Right lobe of liver (tissue), 6 donors: Measurements from ENCODE around the gene LAPTM5. TPM values are rescaled to one million over a fixed set of nuclear protein-coding genes. Genes with fewer than 3 reads are reported as not detected.

Experiments
- ATAC-seq, 4 donors: fragments of 200-7000 bp; cut with Tn5 transposase; one replicate each; pipeline ENCODE4 v1.9.1; 2020; ENCODE audit warnings: mild to moderate bottlenecking in 4 of 4, moderate library complexity in 4 of 4
- DNase-seq, 3 donors: peaks; one replicate each; pipeline ENCODE4 v3.0.0-alpha.2; 2020
- H3K27ac ChIP-seq, 3 donors: fragments of 200-600 bp; one replicate each; pipeline ENCODE4 v1.8.0; 2022
- H3K27me3 ChIP-seq, 2 donors: fragments of 200-600 bp; one replicate each; pipeline ENCODE4 v1.8.0; 2022
- H3K36me3 ChIP-seq, 4 donors: fragments of 200-600 bp; sonication (generic) in 1 of 4; one replicate each; pipeline versions ENCODE4 v1.5.1 to v1.8.0; 2017 to 2022; ENCODE audit warnings: control low read depth in 1 of 4
- H3K4me1 ChIP-seq, 4 donors: fragments of 200-600 bp; sonication (generic) in 1 of 4; one replicate each; pipeline versions ENCODE4 v1.5.1 to v1.8.0; 2017 to 2022; ENCODE audit warnings: control low read depth in 1 of 4
- H3K4me3 ChIP-seq, 3 donors: fragments of 200-600 bp; one replicate each; pipeline ENCODE4 v1.8.0; 2022
- H3K9me3 ChIP-seq, 4 donors: fragments of 200-600 bp; sonication (generic) in 1 of 4; one replicate each; pipeline versions ENCODE4 v1.5.1 to v1.8.0; 2017 to 2022; ENCODE audit warnings: control low read depth in 1 of 4
- CTCF ChIP-seq, 4 donors: fragments of 200-600 bp in 3 of 4; fragments of 450-650 bp in 1 of 4; IDR thresholded peaks; one replicate each; pipeline versions ENCODE4 v1.5.1 to v1.8.0; 2016 to 2022; ENCODE audit warnings: antibody characterized with exemption in 4 of 4, mild to moderate bottlenecking in 2 of 4
- POLR2A ChIP-seq: fragments of 450-650 bp; IDR thresholded peaks from one replicate; pipeline ENCODE4 v1.6.1; 2017; ENCODE audit warnings: antibody characterized with exemption, mild to moderate bottlenecking
- WGBS: methylation state at CpG from one replicate; pipeline ENCODE4 v1.1.6; 2018; ENCODE audit warnings: low coverage, low lambda C conversion rate; ENCODE audit not compliant: insufficient coverage; ENCODE audit errors: missing lambda C conversion rate; 5-methylcytosine and 5-hydroxymethylcytosine counted together
- intact Hi-C, 2 donors: fragments of 100-400 bp; cut with DNase I; formaldehyde crosslinking; loops; one replicate each; pipeline versions ENCODE4 v1.11.2 to v1.14.1; 2022
- total RNA-seq, 6 experiments: library from RNA; depleted of rRNA in 2 of 6; stranded (reverse); fragments of >200 nt in 2 of 6; fragmentation: NEBNext Ultra II Directional in 3 of 6; extraction: Animal tissue kit (Norgen Biotek cat#: 25700) in 3 of 6; gene quantifications; one replicate each; pipeline versions ENCODE4 v1.1.0 to v1.2.4, GENCODE V29; 2016 to 2023
- donor health status: DM: no; HTN: yes; CAD: no.
- donor health status: DM: no; HTN: no; CAD: no.
- donor health status: DM: no; HTN: no; CAD: no.
- donor health status: DM: no; HTN: yes; CAD: no.
- donor health status: DM: no; HTN: yes; CAD: no.

LAPTM5 gene
- total RNA-seq, 6 experiments from 2014 or later, result 21.2 to 81.0 (median 29.8) TPM

- intact Hi-C loops, result no loop called here
- H3K9me3 ChIP-seq, result no peaks in the 10 kb centered on the region
- TF ChIP-seq CTCF (IDR thresholded peaks at IDR 0.05) (no peak), POLR2A (no peak)
- H3K4me3 ChIP-seq, result no peak overlapping the region
- H3K27ac ChIP-seq, result peak overlapping the region in 1 of 3 donors; percentile 20
- H3K36me3 ChIP-seq, result no peaks in the 10 kb centered on the region
- peaks cover 0 to 6% (median 0%) of the 10 kb centered on the region in 4 donors for H3K4me1 ChIP-seq
- ATAC-seq, result peak; percentile 34 to 57 (median 38)
- peak in 2 of 3 donors; percentile 46 to 58 for DNase-seq
- H3K27me3 ChIP-seq, result no peaks in the 10 kb centered on the region
- WGBS, result 62% methylated on average over 8 of the region's 9 CpGs
Measured at GRCh38 chr1:30798389-30799232, 41.0 kb upstream of the LAPTM5 start.

GRCh38 chr1:30795026-30795425 lies 37.5 kb upstream of the LAPTM5 start:
- Histone ChIP-seq H3K4me3 (no peak overlapping the region), H3K36me3 (no peaks in the 10 kb centered on the region), H3K27me3 (no peaks in the 10 kb centered on the region), H3K27ac (no peak overlapping the region), H3K4me1 (peaks cover 0 to 6% (median 0%) of the 10 kb centered on the region in 4 donors), H3K9me3 (no peaks in the 10 kb centered on the region)
- intact Hi-C loops, result no loop called here
- ATAC-seq (no peak), DNase-seq (peak in 1 of 3 donors; percentile 21)
- 55% methylated on average over 5 of the region's 5 CpGs for WGBS
- TF ChIP-seq CTCF (IDR thresholded peaks at IDR 0.05) (no peak), POLR2A (no peak)

GRCh38 chr1:30794260-30794659 lies 36.7 kb upstream of the LAPTM5 start:
- intact Hi-C loops, result no loop called here
- no peak for ATAC-seq
- TF ChIP-seq POLR2A, result no peak
- no peak for TF ChIP-seq CTCF (IDR thresholded peaks at IDR 0.05)
- Histone ChIP-seq H3K4me1 (peaks cover 0 to 6% (median 0%) of the 10 kb centered on the region in 4 donors), H3K9me3 (no peaks in the 10 kb centered on the region), H3K4me3 (no peak overlapping the region), H3K27me3 (no peaks in the 10 kb centered on the region), H3K27ac (no peak overlapping the region), H3K36me3 (no peaks in the 10 kb centered on the region)
- 94% methylated on average over 4 of the region's 4 CpGs for WGBS
- no peak for DNase-seq

- no peak overlapping the region for H3K4me3 ChIP-seq
- H3K27ac ChIP-seq, result no peak overlapping the region
- intact Hi-C loops, result no loop called here
- H3K9me3 ChIP-seq, result no peaks in the 10 kb centered on the region
- WGBS, result 57% methylated on average over 3 of the region's 16 CpGs
- no peak for TF ChIP-seq CTCF (IDR thresholded peaks at IDR 0.05)
- TF ChIP-seq POLR2A, result no peak
- H3K4me1 ChIP-seq, result peaks cover 0 to 6% (median 0%) of the 10 kb centered on the region in 4 donors
- no peak for ATAC-seq
- no peaks in the 10 kb centered on the region for H3K27me3 ChIP-seq
- H3K36me3 ChIP-seq, result no peaks in the 10 kb centered on the region
- DNase-seq, result peak in 1 of 3 donors; percentile 40
Measured at GRCh38 chr1:30793209-30793608, 35.6 kb upstream of the LAPTM5 start.
